DOHH2 (cell line): Measurements from ENCODE around the gene ITGA1.

Source experiments
- CTCF ChIP-seq: fragments of 200-600 bp; sonication (generic); IDR thresholded peaks from one replicate; pipeline ENCODE4 v1.5.1; 2014; ENCODE audit warnings: antibody characterized with exemption, mild to moderate bottlenecking, low read depth, low read length; ENCODE audit not compliant: poor library complexity, severe bottlenecking
- EZH2phosphoT487 ChIP-seq: fragments of 200-600 bp; sonication (generic); IDR thresholded peaks from 2 replicates; pipeline ENCODE4 v1.6.1; 2017; ENCODE audit warnings: borderline replicate concordance, mild to moderate bottlenecking, antibody characterized with exemption, low read length, moderate library complexity, mixed read lengths

GRCh38 chr5:52961274-52961681 lies 173.6 kb downstream of the ITGA1 start:
- TF ChIP-seq CTCF (no peak), EZH2phosphoT487 (no peak)
